Nephron progenitor cell (in vitro differentiated cells): ENCODE data around the gene ATP2B2.

Experiments used
- DNase-seq: peaks from one replicate; pipeline ENCODE4 v3.0.0; 2021
- H3K27ac Mint-ChIP-seq: 2 replicates; pipeline ENCODE4 v1.8.0; 2021; ENCODE audit warnings: mild to moderate bottlenecking, moderate library complexity, mixed read lengths
- H3K27me3 Mint-ChIP-seq: 2 replicates; pipeline ENCODE4 v1.8.0; 2021; ENCODE audit warnings: mild to moderate bottlenecking, low read depth, mixed read lengths; ENCODE audit not compliant: poor library complexity
- H3K36me3 Mint-ChIP-seq: 2 replicates; pipeline ENCODE4 v1.8.0; 2021; ENCODE audit warnings: low read depth, mixed read lengths
- H3K4me1 Mint-ChIP-seq: 2 replicates; pipeline ENCODE4 v1.8.0; 2021; ENCODE audit warnings: mixed read lengths
- H3K4me3 Mint-ChIP-seq: 2 replicates; pipeline ENCODE4 v1.8.0; 2021; ENCODE audit warnings: mild to moderate bottlenecking, moderate library complexity, mixed read lengths
- H3K9me3 Mint-ChIP-seq: 2 replicates; pipeline ENCODE4 v1.8.0; 2021; ENCODE audit warnings: mild to moderate bottlenecking, moderate library complexity, mixed read lengths
- TF ChIP-seq, protein P1 (sequence below): fragments of 200-600 bp; sonication (generic); IDR thresholded peaks from 2 replicates; pipeline ENCODE4 v1.5.0; 2021; ENCODE audit warnings: antibody characterized with exemption

The ATP2B2 gene

DNA sequence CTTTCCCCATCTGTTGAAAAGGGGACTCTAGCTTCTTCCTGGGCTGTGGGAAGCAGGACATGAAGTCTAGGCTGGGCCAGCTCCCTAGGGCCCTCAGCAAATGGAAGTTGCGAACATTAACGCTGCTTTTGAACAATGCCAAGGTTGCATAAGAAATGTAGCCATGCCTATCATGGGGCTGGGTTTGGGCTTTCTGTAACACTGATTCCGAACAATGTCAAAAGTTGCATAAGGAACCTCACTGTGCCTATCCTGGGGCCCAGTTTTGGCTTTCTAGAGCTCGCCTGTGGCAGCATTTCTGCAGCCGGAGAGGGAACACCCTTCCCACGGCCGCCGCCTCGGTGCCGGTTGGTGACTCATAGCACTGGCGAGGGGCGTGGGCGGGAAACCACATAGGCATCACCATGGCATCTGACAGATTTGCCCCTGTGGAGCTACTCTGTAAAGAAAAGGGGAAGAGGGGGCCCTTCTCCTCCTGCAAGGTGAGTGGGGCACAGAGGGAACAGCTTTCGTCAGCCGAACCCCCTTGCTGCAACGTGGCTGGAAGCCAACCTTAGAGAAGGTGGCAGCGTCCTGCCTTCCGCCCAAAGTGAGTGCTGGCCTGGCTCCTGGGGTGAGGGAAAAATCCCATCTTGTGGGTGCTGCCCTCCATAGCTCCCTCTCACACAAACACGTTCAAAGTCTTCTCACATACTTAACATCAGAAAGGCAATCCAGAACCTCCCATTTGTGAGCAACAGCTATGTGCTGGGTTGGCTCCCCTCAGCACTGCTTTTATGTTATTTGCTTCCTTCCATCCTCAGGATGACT, 46.6 kb upstream of the ATP2B2 start:
- Mint-ChIP-seq H3K4me3 (no peak overlapping the region), H3K9me3 (no peaks in the 10 kb centered on the region), H3K27ac (no peak overlapping the region), H3K36me3 (no peaks in the 10 kb centered on the region), H3K27me3 (peaks cover 9% of the 10 kb centered on the region), H3K4me1 (no peaks in the 10 kb centered on the region)
- DNase-seq, result no peak
- TF ChIP-seq, protein P1, sequence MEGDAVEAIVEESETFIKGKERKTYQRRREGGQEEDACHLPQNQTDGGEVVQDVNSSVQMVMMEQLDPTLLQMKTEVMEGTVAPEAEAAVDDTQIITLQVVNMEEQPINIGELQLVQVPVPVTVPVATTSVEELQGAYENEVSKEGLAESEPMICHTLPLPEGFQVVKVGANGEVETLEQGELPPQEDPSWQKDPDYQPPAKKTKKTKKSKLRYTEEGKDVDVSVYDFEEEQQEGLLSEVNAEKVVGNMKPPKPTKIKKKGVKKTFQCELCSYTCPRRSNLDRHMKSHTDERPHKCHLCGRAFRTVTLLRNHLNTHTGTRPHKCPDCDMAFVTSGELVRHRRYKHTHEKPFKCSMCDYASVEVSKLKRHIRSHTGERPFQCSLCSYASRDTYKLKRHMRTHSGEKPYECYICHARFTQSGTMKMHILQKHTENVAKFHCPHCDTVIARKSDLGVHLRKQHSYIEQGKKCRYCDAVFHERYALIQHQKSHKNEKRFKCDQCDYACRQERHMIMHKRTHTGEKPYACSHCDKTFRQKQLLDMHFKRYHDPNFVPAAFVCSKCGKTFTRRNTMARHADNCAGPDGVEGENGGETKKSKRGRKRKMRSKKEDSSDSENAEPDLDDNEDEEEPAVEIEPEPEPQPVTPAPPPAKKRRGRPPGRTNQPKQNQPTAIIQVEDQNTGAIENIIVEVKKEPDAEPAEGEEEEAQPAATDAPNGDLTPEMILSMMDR, result no peak

DNA sequence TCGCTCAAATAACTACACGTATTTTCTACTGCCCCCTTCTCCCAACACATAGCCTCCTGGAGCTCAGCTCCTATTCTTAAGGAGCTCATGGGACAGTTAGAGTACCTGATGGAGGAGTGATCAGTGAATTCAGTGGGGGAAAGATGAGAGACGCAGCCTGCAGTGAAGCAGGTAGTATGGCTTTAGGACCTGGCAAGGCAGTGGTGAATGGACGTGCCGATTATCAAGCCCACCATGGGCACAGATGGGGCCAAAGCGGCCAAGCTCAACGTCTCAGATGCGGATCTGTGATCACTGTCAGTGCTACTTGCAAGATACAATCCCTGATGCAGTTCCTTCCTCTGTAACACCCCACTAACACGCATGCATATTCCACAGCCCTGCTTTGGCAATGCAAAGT, 45.8 kb upstream of the ATP2B2 start:
- Mint-ChIP-seq H3K27ac (no peak overlapping the region), H3K36me3 (no peaks in the 10 kb centered on the region), H3K9me3 (no peaks in the 10 kb centered on the region), H3K27me3 (peaks cover 13% of the 10 kb centered on the region), H3K4me3 (no peak overlapping the region), H3K4me1 (no peaks in the 10 kb centered on the region)
- DNase-seq, result no peak
- TF ChIP-seq, protein P1, result no peak

DNA sequence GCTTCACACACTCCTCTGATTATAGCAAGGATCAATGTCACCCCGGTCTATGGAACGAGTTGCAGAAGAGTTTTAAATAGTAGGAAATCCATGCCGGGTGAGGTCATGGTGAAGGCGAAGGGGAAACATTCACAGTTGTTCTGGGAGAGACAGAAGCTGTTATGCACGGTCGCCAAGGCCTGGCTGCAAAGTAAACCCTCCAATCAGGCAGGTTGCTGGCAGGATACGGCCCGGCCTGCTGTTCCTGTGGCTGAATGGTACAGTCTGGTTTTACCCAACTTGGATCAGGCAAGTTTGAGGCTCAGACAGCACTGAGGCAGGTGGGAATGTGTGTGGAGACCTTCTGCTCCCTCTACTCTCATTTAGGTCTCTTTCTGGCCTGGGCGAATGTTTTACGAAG, 45.3 kb upstream of the ATP2B2 start:
- Mint-ChIP-seq H3K27ac (no peak overlapping the region), H3K36me3 (no peaks in the 10 kb centered on the region), H3K4me3 (no peak overlapping the region), H3K27me3 (peaks cover 13% of the 10 kb centered on the region), H3K9me3 (no peaks in the 10 kb centered on the region), H3K4me1 (no peaks in the 10 kb centered on the region)
- TF ChIP-seq, protein P1, result no peak
- no peak for DNase-seq

DNA sequence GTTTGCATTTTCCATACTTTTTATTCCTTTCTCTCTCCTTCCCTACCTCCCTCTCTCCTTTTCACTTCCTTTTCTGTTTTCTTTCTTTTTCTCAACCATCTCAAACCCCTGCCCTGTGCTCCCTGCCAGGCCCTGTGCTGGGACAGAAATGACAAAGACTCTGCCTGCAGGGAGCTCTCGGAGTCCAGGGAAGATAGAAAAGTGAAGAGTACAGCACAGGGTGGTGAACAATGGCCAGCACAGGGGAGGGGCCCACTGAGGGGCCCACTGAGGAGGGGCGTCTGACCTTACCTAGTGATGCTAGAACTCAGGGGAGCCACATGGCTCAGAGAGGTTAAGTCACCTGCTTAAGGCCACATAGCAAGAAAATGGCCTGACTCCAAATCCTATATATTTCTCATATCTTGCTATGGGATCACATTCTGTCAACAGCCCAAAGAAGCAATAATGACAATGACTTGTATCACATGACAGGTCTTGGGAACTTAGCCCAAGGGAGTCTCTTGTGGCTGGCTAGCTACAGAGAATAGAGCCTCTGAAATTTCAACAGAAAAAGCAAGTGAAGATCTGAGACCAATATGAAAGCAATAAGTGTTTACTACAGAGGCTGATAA, 44.3 kb upstream of the ATP2B2 start:
- Mint-ChIP-seq H3K9me3 (no peaks in the 10 kb centered on the region), H3K4me3 (no peak overlapping the region), H3K36me3 (no peaks in the 10 kb centered on the region), H3K27ac (no peak overlapping the region), H3K4me1 (no peaks in the 10 kb centered on the region), H3K27me3 (peaks cover 13% of the 10 kb centered on the region)
- TF ChIP-seq, protein P1, result no peak
- no peak for DNase-seq

DNA sequence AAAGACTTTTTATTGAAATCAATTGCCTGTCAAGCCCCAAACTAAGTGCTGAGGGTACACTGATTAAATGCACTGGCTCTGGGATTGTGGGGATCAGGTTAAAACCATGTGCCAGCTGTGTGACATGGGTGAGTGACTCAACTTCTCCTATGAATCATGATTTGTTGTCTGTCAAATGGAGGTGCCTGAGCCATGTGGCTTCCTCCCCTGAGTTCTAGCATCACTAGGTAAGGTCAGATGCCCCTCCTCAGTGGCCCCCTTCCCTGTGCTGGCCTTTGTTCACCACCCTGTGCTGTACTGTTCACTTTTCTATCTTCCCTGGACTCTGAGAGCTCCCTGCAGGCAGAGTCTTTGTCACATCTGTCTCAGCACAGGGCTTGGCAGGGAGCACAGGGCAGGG, 43.6 kb upstream of the ATP2B2 start:
- TF ChIP-seq, protein P1, result no peak
- no peak overlapping the region for H3K4me3 Mint-ChIP-seq
- H3K4me1 Mint-ChIP-seq, result no peaks in the 10 kb centered on the region
- no peak for DNase-seq
- H3K27ac Mint-ChIP-seq, result no peak overlapping the region
- no peaks in the 10 kb centered on the region for H3K36me3 Mint-ChIP-seq
- H3K27me3 Mint-ChIP-seq, result peaks cover 13% of the 10 kb centered on the region
- H3K9me3 Mint-ChIP-seq, result peaks cover 2% of the 10 kb centered on the region
